WTC11 (cell line): ENCODE results near the gene OS9.

ENCODE experiments used
- ATF1 ChIP-seq: sonication (generic); formaldehyde crosslinking; IDR thresholded peaks from 2 replicates; pipeline ENCODE4 v1.8.1; 2023; ENCODE audit warnings: mild to moderate bottlenecking, moderate library complexity, missing genetic modification reagents
- CREB1 ChIP-seq: sonication (generic); formaldehyde crosslinking; IDR thresholded peaks from 2 replicates; pipeline ENCODE4 v1.8.0; 2023; ENCODE audit warnings: mild to moderate bottlenecking, missing genetic modification reagents
- CTCF ChIP-seq: fragments of 200-600 bp; IDR thresholded peaks from 2 replicates; pipeline ENCODE4 v1.8.0; 2022; ENCODE audit warnings: antibody characterized with exemption
- MXD4 ChIP-seq: fragments of 250-450 bp; sonication (Bioruptor Pico); IDR thresholded peaks from 2 replicates; pipeline ENCODE4 v1.8.0; 2021; ENCODE audit warnings: mild to moderate bottlenecking, moderate library complexity, borderline replicate concordance
- NR3C1 ChIP-seq: sonication (generic); formaldehyde crosslinking; conservative IDR thresholded peaks from 2 replicates; pipeline ENCODE4 v1.8.1; 2023; ENCODE audit warnings: low read depth, mild to moderate bottlenecking, missing genetic modification reagents
- SOX15 ChIP-seq: fragments of 250-450 bp; sonication (Bioruptor Pico); IDR thresholded peaks from 2 replicates; pipeline ENCODE4 v1.9.0; 2021; ENCODE audit warnings: mild to moderate bottlenecking
- TP53 ChIP-seq: sonication (generic); formaldehyde crosslinking; IDR thresholded peaks from 2 replicates; pipeline ENCODE4 v1.8.1; 2023; ENCODE audit warnings: mild to moderate bottlenecking, missing genetic modification reagents

GRCh38 chr12:57679697-57680096 is 14.2 kb upstream of the OS9 start:
- no peak for TF ChIP-seq CTCF
- TF ChIP-seq SOX15 (CRISPR knock-in tag): no peak
- no peak for TF ChIP-seq TP53
- TF ChIP-seq CREB1 (CRISPR knock-in tag): no peak
- no peak for TF ChIP-seq ATF1 (CRISPR knock-in tag)
- TF ChIP-seq MXD4 (CRISPR knock-in tag): no peak
- no peak for TF ChIP-seq NR3C1 (CRISPR knock-in tag)
